HG02884 (cell line): ENCODE data around the gene ANXA4.
"Not testable (repeated sequence)": the region's sequence is repeated elsewhere in the genome, so short reads cannot be mapped to it uniquely, and the experiment has no call there.

Experiments
- ATAC-seq: cut with Tn5 transposase; IDR thresholded peaks from one replicate; pipeline ENCODE4 v1.9.1; 2021; ENCODE audit warnings: mild to moderate bottlenecking, moderate library complexity; ENCODE audit not compliant: unreplicated experiment

ANXA4 gene

GRCh38 chr2:69750246-69750645, 8.3 kb downstream of the ANXA4 start:
- no peak for ATAC-seq

GRCh38 chr2:69753659-69754363, 11.9 kb downstream of the ANXA4 start:
- no peak for ATAC-seq

- ATAC-seq = no peak
These were observed 12.7 kb downstream of the ANXA4 start for GRCh38 chr2:69754633-69755032.

- ATAC-seq = no peak
These were observed 14.0 kb downstream of the ANXA4 start for GRCh38 chr2:69755862-69756467.

- no peak for ATAC-seq
These were observed 20.1 kb downstream of the ANXA4 start for GRCh38 chr2:69762025-69762424.

GRCh38 chr2:69762513-69763494, 20.9 kb downstream of the ANXA4 start:
- ATAC-seq = no peak

GRCh38 chr2:69763831-69764230, 21.9 kb downstream of the ANXA4 start:
- not testable (repeated sequence) for ATAC-seq

- no peak for ATAC-seq
These were observed 22.6 kb downstream of the ANXA4 start for GRCh38 chr2:69764286-69765095.

- ATAC-seq = no peak
These were observed 23.1 kb downstream of the ANXA4 start for GRCh38 chr2:69765096-69765380.

GRCh38 chr2:69766014-69766413, 24.1 kb downstream of the ANXA4 start:
- ATAC-seq = no peak

GRCh38 chr2:69767034-69767433, 25.1 kb downstream of the ANXA4 start:
- ATAC-seq = no peak

- no peak for ATAC-seq
These were observed 26.3 kb downstream of the ANXA4 start for GRCh38 chr2:69768235-69768634.

GRCh38 chr2:69768789-69769188, 26.9 kb downstream of the ANXA4 start:
- no peak for ATAC-seq

GRCh38 chr2:69769272-69769671, 27.3 kb downstream of the ANXA4 start:
- ATAC-seq = no peak

GRCh38 chr2:69770193-69770702, 28.3 kb downstream of the ANXA4 start:
- no peak for ATAC-seq

- no peak for ATAC-seq
These were observed 28.8 kb downstream of the ANXA4 start for GRCh38 chr2:69770747-69771146.

GRCh38 chr2:69771461-69771860, 29.5 kb downstream of the ANXA4 start:
- no peak for ATAC-seq

GRCh38 chr2:69773206-69773605, 31.3 kb downstream of the ANXA4 start:
- ATAC-seq = no peak

- ATAC-seq = not testable (repeated sequence)
These were observed 32.5 kb downstream of the ANXA4 start for GRCh38 chr2:69774258-69774983.
